ENCODE measurements around the gene SYT14. TPM values are rescaled to one million over a fixed set of nuclear protein-coding genes. Genes with fewer than 3 reads are reported as not detected.

The SYT14 gene
- total RNA-seq, 1 experiment from 2014 or later: 10.3 TPM

- Histone ChIP-seq H3K23ac (ENCODE audit: insufficient read length, low read depth, low read length) (no peak overlapping the region), H3K27ac (ENCODE audit: insufficient read length, low read depth, low read length) (no peak overlapping the region), H2BK12ac (ENCODE audit: insufficient read length, low read depth, low read length) (no peak overlapping the region), H3K56ac (ENCODE audit: insufficient read length, low read depth, low read length) (no peak overlapping the region), H3K4me2 (ENCODE audit: insufficient read depth, insufficient read length, low read length) (no peak overlapping the region), H3K27me3 (ENCODE audit: insufficient read depth, low read length) (no peaks in the 10 kb centered on the region), H4K5ac (ENCODE audit: insufficient read length, low read depth, low read length) (no peak overlapping the region), H4K91ac (ENCODE audit: insufficient read length, low read depth, low read length) (no peak overlapping the region), H2BK5ac (ENCODE audit: insufficient read length, low read length) (no peak overlapping the region), H3K18ac (ENCODE audit: insufficient read length, low read depth, low read length) (no peak overlapping the region), H3K4ac (ENCODE audit: low read depth, low read length) (no peak overlapping the region), H3K9ac (ENCODE audit: extremely low read depth, insufficient read length, low read length) (no peak overlapping the region), H2AFZ (ENCODE audit: low read length) (no peak overlapping the region), H3T11ph (ENCODE audit: low read length) (no peak overlapping the region), H3K23me2 (ENCODE audit: insufficient read length, low read depth, low read length, poor library complexity, severe bottlenecking) (no peaks in the 10 kb centered on the region), H2BK20ac (ENCODE audit: low read depth, low read length, poor library complexity, severe bottlenecking) (no peak overlapping the region), H3K14ac (ENCODE audit: insufficient read depth, low read length) (no peak overlapping the region), H3K9me3 (ENCODE audit: control insufficient read depth, low read depth, low read length) (no peaks in the 10 kb centered on the region), H2BK15ac (ENCODE audit: low read depth, low read length) (no peak overlapping the region), H4K20me1 (ENCODE audit: control insufficient read depth, insufficient read depth, insufficient read length) (no peaks in the 10 kb centered on the region), H3K79me1 (ENCODE audit: insufficient read depth, low read depth, low read length, poor library complexity, severe bottlenecking) (no peaks in the 10 kb centered on the region), H3K4me1 (ENCODE audit: insufficient read depth, low read length) (no peaks in the 10 kb centered on the region; the same call in 1 of the 2 replicates), H2BK120ac (ENCODE audit: low read depth, low read length, poor library complexity, severe bottlenecking) (no peak overlapping the region), H4K8ac (replicated peaks; ENCODE audit: insufficient read length, low read depth, low read length) (no peak overlapping the region), H3K79me2 (ENCODE audit: insufficient read depth, low read length) (no peaks in the 10 kb centered on the region), H2AK5ac (ENCODE audit: insufficient read length, low read length) (no peak overlapping the region)
- H3K27me3 Mint-ChIP-seq (ENCODE audit: low read depth): peaks cover 10% of the 10 kb centered on the region
- no peak for TF ChIP-seq CTCF (conservative IDR thresholded peaks at IDR 0.05)
- H3K9me3 Mint-ChIP-seq: no peaks in the 10 kb centered on the region
- H3K4me1 Mint-ChIP-seq: peaks cover 3 to 10% of the 10 kb centered on the region in 2 experiments; a peak in 3 of 4 replicates
- H3K36me3 Mint-ChIP-seq (ENCODE audit: insufficient read depth in 1 of 3, low read depth in 3 of 3): no peaks in the 10 kb centered on the region
- H3K4me3 Mint-ChIP-seq: no peak overlapping the region
- H3K27ac Mint-ChIP-seq: no peak overlapping the region
- no peak for DNase-seq
Measured at GRCh38 chr1:209929751-209930150, 8.3 kb upstream of the SYT14 start.
